Astrocyte of the spinal cord (primary cell): ENCODE results near the gene GRK5.

Experiments
- DNase-seq: peaks from one replicate; pipeline ENCODE4 v3.0.0; 2011; ENCODE audit warnings: low read depth, low spot score
- H3K4me3 ChIP-seq: 2 replicates; pipeline ENCODE4 v1.5.1; 2011; ENCODE audit warnings: low read depth, mild to moderate bottlenecking, low read length, moderate library complexity
- CTCF ChIP-seq: IDR thresholded peaks from 2 replicates; pipeline ENCODE4 v1.5.1; 2012; ENCODE audit warnings: low read depth, mild to moderate bottlenecking, low read length, inconsistent platforms
- in situ Hi-C: cut with HindIII; loops from 2 replicates; pipeline ENCODE4 v1.10.0; 2017; ENCODE audit warnings: low sequenced_read_pairs

Gene GRK5

DNA sequence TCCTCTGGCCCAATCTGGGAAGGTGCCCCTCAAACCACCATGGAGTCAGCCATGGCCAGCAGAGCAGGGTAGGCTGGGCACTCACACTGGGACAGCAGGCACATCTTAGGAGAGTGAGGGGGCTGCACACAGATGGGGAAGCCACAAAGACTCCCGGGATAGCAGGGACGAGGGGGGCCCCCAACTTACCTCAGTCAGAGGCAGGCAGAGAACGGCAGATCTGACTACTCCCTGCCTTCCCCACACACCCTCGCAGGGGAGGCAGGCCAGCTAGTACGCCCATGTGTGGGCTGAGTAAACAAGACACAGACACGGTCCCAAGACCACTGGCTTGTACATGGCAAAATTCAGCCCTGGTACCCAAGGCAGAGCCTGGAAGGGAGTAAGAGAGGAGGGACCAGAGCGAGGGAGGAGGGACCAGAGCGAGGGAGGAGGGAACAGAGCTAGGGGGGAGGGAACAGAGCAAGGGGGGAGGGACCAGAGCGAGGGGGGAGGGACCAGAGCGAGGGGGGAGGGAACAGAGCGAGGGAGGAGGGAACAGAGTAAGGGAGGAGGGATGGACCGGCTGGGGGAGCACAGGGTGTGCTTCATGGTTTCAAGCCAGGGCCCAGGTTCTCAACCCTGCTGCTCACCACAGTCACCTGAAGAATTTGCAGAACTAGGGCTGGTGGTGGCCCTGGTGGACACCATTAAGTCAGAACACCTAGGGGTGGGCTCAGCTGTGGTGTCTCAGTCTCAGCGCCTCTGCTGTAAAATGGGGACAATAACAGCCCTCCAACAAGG is 261.4 kb downstream of the GRK5 start:
- no peak for TF ChIP-seq CTCF
- no peak overlapping the region for H3K4me3 ChIP-seq
- in situ Hi-C loops = no loop called here
- no peak for DNase-seq

DNA sequence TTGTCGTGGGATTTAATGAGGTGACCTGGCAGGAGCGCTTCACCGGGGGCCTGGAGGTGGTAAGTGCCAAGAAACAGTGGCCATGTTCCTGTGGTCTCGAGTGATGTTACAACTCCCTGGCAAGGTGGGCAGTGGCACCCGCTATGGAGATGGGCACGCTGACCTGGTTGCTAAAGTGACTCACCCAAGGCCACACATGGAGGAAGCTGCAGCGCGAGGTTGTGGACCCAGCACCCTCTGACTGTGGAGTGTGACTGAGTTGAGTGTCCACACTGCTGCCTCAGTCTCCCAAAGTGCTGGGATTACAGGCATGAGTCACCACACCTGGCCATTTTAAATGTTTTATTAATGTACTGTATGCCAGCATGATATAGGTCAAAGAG is 261.9 kb downstream of the GRK5 start:
- in situ Hi-C loops = no loop called here
- DNase-seq = no peak
- H3K4me3 ChIP-seq = no peak overlapping the region
- TF ChIP-seq CTCF = no peak

GRCh38 chr10:119469846-119470245 is 262.5 kb downstream of the GRK5 start:
- in situ Hi-C loops = no loop called here
- no peak overlapping the region for H3K4me3 ChIP-seq
- no peak for DNase-seq
- TF ChIP-seq CTCF = no peak

DNA sequence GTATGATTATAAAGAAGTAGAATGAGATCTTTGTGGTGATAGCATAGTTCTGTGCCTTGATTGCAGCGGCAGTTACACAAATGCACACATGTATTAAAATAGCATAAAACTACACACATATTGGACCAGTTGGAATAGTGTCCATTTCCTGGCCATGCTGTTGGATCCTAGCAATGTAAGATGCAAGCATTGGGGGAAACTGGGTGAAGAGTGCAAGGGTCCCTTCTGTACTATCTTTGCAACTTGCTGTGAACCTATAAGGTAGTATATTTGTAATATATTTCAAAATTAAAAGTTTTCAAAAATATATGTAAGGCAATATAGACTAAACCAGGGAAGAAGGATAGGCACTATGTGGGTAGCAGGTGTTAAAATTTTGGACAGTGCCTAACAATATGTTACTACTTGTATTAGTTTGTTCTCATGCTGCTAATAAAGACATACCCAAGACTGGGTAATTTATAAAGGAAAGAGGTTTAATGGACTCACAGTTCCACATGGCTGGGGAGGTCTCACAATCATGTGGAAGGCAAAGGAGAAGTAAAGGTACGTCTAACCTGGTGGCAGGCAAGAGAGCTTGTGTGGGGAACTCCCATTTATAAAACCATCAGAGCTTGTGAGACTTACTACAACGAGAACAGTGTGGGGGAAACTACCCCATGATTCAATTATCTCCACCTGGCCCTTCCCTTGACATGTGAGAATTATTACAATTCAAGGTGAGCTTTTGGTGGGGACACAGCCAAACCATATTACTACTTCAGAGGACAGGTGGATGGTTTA is 263.7 kb downstream of the GRK5 start:
- DNase-seq = no peak
- in situ Hi-C loops = no loop called here
- no peak for TF ChIP-seq CTCF
- H3K4me3 ChIP-seq = no peak overlapping the region

DNA sequence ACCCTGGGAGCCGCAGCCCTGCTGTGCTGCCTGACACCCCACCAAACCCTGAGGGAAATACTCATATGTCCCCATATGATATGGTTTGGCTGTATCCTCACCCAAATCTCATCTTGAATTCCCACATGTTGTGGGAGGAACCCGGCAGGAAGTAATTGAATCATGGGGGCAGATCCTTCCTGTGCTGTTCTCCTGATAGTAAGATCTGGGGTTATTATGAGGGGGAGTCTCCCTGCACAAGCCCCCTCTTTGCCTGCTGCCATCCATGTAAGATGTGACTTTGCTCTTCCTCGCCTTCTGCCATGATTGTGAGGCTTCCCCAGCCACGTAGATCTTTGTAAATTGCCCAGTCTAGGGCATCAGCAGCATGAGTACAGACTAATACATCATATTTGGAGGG is 266.4 kb downstream of the GRK5 start:
- in situ Hi-C loops = no loop called here
- no peak overlapping the region for H3K4me3 ChIP-seq
- no peak for TF ChIP-seq CTCF
- no peak for DNase-seq

- no peak for TF ChIP-seq CTCF
- in situ Hi-C loops = no loop called here
- DNase-seq = no peak
- H3K4me3 ChIP-seq = no peak overlapping the region
Observed at GRCh38 chr10:119474606-119475005, 267.2 kb downstream of the GRK5 start.
